Astrocyte of the spinal cord (primary cell): ENCODE measurements around the gene DSCAML1.
"Not testable (repeated sequence)": the region's sequence is repeated elsewhere in the genome, so short reads cannot be mapped to it uniquely, and the experiment has no call there.

ENCODE experiments used
- DNase-seq: peaks from one replicate; pipeline ENCODE4 v3.0.0; 2011; ENCODE audit warnings: low read depth, low spot score
- H3K4me3 ChIP-seq: 2 replicates; pipeline ENCODE4 v1.5.1; 2011; ENCODE audit warnings: low read depth, mild to moderate bottlenecking, low read length, moderate library complexity
- in situ Hi-C: cut with HindIII; loops from 2 replicates; pipeline ENCODE4 v1.10.0; 2017; ENCODE audit warnings: low sequenced_read_pairs
- TF ChIP-seq, protein P1 (sequence below): IDR thresholded peaks from 2 replicates; pipeline ENCODE4 v1.5.1; 2012; ENCODE audit warnings: low read depth, mild to moderate bottlenecking, low read length, inconsistent platforms

DSCAML1 gene

DNA sequence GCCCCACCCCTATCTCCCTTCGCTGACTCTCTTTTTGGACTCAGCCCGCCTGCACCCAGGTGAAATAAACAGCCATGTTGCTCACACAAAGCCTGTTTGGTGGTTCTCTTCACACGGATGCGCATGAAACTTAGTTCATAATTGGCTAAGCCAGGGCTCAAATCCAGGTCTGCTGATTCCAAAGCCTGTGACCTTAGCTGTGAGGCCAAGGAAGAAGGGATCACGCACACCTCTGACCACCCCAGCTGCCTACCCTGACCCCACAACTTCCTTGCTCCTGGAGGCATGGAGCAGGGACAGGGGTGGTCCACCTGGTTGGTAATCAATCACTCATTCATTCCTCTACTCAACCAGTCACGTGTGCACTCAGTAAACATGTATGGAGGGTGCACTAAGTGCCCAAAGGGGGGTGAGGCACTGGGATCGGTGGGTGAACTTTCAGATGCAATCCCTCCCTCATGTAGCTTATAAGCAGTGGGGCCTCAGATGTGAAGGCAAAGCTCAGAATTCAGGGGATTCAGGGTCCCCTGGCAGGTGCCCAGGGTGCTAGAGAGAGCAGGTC is 17.3 kb upstream of the DSCAML1 start:
- no peak overlapping the region for H3K4me3 ChIP-seq
- TF ChIP-seq, protein P1, sequence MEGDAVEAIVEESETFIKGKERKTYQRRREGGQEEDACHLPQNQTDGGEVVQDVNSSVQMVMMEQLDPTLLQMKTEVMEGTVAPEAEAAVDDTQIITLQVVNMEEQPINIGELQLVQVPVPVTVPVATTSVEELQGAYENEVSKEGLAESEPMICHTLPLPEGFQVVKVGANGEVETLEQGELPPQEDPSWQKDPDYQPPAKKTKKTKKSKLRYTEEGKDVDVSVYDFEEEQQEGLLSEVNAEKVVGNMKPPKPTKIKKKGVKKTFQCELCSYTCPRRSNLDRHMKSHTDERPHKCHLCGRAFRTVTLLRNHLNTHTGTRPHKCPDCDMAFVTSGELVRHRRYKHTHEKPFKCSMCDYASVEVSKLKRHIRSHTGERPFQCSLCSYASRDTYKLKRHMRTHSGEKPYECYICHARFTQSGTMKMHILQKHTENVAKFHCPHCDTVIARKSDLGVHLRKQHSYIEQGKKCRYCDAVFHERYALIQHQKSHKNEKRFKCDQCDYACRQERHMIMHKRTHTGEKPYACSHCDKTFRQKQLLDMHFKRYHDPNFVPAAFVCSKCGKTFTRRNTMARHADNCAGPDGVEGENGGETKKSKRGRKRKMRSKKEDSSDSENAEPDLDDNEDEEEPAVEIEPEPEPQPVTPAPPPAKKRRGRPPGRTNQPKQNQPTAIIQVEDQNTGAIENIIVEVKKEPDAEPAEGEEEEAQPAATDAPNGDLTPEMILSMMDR: no peak
- in situ Hi-C loops: no loop called here
- no peak for DNase-seq

DNA sequence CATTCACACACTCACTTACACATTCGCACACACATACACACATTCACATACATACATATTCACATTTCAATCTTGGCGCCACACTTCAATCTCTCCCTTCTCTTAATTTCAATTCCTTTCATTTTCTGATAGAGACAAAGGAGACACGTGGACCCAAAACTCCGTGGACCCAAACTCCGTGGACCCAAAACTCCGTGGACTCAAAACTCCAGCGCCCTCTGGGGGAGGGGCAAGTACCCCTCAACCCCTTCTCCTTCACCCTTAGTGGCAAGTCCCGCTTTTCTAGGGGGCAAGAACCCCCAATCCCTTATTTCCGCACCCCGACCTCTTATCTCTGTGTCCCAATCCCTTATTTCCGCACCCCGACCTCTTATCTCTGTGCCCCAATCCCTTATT is 13.0 kb upstream of the DSCAML1 start:
- DNase-seq, H3K4me3 ChIP-seq, in situ Hi-C loops: not testable (repeated sequence)

DNA sequence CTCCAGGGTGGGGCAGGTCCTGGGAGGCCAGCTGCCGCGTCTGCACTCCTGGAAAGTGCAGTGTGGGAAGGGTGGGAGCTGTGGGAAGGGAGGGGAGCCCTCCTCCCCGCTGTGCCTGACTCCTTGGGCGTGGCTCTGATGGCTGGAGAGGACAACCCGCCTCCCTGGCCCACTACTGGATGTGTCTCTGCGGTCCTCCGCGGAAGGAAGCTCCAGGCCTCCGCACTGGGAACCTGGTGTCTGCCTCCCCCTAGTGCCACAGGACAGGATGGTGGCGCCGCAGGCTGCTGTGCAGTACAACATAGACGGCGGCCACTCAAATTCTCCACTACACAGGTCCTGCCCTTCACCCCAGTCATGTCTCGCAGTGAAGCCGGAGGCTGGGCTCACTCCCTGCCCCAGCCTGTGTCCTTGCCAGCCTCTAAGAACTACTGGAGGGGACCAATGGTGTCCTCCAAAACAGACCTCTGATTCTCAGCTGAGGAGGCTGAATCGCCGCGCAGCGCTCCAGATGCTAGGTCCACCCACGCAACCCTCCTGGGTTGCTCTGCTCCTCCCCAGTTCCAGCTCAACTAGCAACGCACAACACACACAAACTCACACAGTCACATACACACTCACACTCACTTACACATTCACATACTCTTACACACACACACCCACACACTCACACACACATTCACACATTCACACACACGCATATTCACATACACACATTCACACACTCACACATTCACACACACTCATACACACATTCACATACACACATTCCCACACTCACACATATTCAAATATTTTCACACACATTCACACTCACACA is 12.4 kb upstream of the DSCAML1 start:
- DNase-seq: peak; percentile 20
- TF ChIP-seq, protein P1: peak; percentile 53
- in situ Hi-C loops: no loop called here

DNA sequence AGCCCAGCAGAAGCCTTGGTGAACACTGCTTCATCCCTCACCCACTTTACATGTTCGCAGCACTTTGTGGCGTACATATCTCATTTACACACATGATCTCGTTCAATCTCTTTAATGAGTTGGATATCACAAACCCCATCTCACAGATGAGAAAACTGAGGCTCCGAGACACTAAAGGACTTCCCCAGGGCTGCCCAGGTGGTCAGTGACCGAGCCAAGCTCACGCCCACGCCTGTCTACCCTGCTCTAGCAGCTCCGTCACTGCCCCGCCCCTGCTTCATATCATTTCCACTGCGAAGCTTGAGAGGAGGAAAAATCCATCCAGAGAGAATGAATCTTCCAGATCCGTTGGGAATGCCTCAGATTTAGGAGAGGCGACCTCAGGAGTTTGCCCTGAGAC is 11.8 kb upstream of the DSCAML1 start:
- in situ Hi-C loops: no loop called here
- DNase-seq: no peak
- TF ChIP-seq, protein P1: no peak
- H3K4me3 ChIP-seq: no peak overlapping the region

More for the DNA sequence above, 12.4 kb upstream of the DSCAML1 start:
- no peak overlapping the region for H3K4me3 ChIP-seq

DNA sequence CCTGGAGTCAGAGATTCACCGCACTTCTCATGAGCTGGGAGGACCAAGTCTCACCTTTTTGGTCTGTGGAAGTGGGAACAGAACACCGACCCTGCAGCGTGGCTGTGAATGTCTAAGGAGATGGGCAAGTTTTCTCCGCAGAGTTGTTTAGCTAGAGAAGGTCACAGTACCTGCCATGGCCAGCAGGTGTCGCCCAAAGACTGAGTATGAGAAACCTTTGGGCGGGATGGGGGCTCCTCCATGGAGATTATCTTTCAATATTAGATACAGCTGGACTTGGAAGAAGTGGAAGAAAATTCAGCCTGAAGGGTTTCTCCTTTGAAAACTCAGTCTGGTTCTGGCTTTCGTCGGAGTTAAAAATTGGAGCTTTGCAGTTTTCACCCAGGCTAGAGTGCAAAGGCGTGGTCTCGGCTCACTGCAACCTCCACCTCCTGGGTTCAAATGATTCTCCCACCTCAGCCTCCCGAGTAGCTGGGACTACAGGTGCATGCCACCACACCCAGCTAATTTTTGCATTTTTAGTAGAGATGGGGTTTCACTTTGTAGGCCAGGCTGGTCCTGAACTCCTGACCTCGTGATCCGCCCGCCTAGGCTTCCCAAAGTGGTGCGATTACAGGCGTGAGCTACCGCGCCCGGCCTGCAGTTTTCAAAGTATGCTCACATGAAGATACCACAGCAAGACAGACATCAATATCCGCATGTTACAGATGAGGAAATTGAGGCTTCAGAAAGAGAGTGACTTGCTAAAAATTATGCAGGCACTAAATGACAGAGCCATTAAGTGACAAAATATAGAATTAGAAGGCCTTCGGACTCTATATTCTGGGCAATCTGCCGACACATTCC is 10.7 kb upstream of the DSCAML1 start:
- in situ Hi-C loops: no loop called here
- H3K4me3 ChIP-seq: no peak overlapping the region
- TF ChIP-seq, protein P1: peak; percentile 92
- DNase-seq: peak; percentile 64

DNA sequence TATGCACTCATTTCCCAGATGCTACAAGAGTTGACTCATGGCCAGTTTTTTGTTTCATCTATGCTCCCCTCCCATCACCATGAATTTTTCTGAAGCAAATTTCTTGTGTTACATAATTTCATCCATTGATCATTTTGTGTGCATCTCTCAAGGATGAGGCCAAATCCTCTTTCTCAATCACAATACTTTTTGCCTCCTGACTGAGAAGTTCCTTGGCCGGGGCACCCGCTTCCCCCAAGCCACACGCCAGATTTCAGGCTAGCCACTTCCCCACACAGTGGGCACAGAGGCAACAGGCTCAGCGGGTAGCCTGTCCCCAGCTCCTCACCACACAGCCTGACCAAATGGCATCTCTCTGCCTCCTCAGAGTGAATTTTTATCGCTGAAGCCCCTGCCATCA is 9.8 kb upstream of the DSCAML1 start:
- in situ Hi-C loops: no loop called here
- TF ChIP-seq, protein P1: no peak
- no peak for DNase-seq
- H3K4me3 ChIP-seq: no peak overlapping the region

DNA sequence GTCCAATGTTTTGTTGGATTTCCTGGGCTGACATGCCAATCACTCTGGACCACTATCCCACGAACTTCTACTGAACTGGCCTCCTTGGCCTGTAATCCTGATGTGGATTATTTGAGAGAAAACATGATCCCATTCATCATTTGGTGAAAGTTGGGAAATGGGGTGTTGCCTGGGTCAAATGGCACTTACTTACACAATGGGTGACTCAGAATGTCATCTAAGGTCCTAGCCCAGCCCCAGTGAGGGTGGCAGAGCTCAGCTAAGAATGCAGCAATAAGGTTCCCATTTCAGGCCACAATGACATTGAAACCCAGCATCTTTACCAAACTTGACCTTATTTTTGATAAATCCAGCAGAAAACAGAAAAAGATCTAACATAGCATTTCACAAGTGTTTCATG is 8.0 kb upstream of the DSCAML1 start:
- in situ Hi-C loops: no loop called here
- DNase-seq: no peak
- TF ChIP-seq, protein P1: no peak

More for the DNA sequence above, 8.0 kb upstream of the DSCAML1 start:
- H3K4me3 ChIP-seq: no peak overlapping the region
